KMS-11 (cell line): Measurements from ENCODE around the gene LCTL.

ENCODE experiments used
- H2AFZ ChIP-seq: fragments of 200-600 bp; sonication (generic); 2 replicates; pipeline ENCODE4 v1.6.1; 2016; ENCODE audit warnings: antibody characterized with exemption, mixed run types, low read depth
- H3K27ac ChIP-seq: fragments of 200-600 bp; sonication (generic); 2 replicates; pipeline ENCODE4 v1.6.1; 2016; ENCODE audit warnings: mild to moderate bottlenecking, mixed run types
- H3K27me3 ChIP-seq: fragments of 200-600 bp; sonication (generic); 2 replicates; pipeline ENCODE4 v1.6.1; 2017; ENCODE audit warnings: mild to moderate bottlenecking, low read depth, mixed run types, moderate library complexity; ENCODE audit not compliant: insufficient read depth
- H3K36me3 ChIP-seq: fragments of 200-600 bp; sonication (generic); 2 replicates; pipeline ENCODE4 v1.6.1; 2017; ENCODE audit warnings: mild to moderate bottlenecking, mixed run types; ENCODE audit not compliant: insufficient read depth
- H3K4me1 ChIP-seq: fragments of 200-600 bp; sonication (generic); 2 replicates; pipeline ENCODE4 v1.6.1; 2016; ENCODE audit warnings: mild to moderate bottlenecking, low read depth, mixed run types; ENCODE audit not compliant: poor library complexity, severe bottlenecking
- H3K4me2 ChIP-seq: fragments of 200-600 bp; sonication (generic); 2 replicates; pipeline ENCODE4 v1.7.0; 2016; ENCODE audit warnings: mild to moderate bottlenecking, mixed run types
- H3K4me3 ChIP-seq: fragments of 200-600 bp; sonication (generic); IDR thresholded peaks from 2 replicates; pipeline ENCODE4 v1.6.1; 2017; ENCODE audit warnings: low read depth, low read length, mixed read lengths; ENCODE audit not compliant: insufficient read depth
- H3K79me2 ChIP-seq: fragments of 200-600 bp; sonication (generic); 2 replicates; pipeline ENCODE4 v1.6.1; 2016; ENCODE audit warnings: low read depth, mixed run types; ENCODE audit not compliant: insufficient read depth
- H3K9ac ChIP-seq: fragments of 200-600 bp; sonication (generic); 2 replicates; pipeline ENCODE4 v1.6.1; 2016; ENCODE audit warnings: mild to moderate bottlenecking, mixed run types
- H4K20me1 ChIP-seq: fragments of 200-600 bp; sonication (generic); 2 replicates; pipeline ENCODE4 v1.6.1; 2016; ENCODE audit warnings: mild to moderate bottlenecking, mixed run types; ENCODE audit not compliant: insufficient read depth
- CTCF ChIP-seq: fragments of 200-600 bp; sonication (generic); conservative IDR thresholded peaks from 2 replicates; pipeline ENCODE4 v1.6.1; 2017; ENCODE audit warnings: low read depth, mild to moderate bottlenecking, antibody characterized with exemption, low read length, moderate library complexity, mixed read lengths

Gene LCTL

GRCh38 chr15:66598095-66598815 lies 32.5 kb upstream of the LCTL start:
- Histone ChIP-seq H3K4me3 (no peak overlapping the region), H3K36me3 (no peaks in the 10 kb centered on the region), H3K9ac (no peak overlapping the region), H3K79me2 (no peaks in the 10 kb centered on the region), H3K27me3 (no peaks in the 10 kb centered on the region), H2AFZ (no peak overlapping the region), H3K27ac (no peak overlapping the region), H3K4me2 (no peak overlapping the region), H3K4me1 (no peaks in the 10 kb centered on the region), H4K20me1 (no peaks in the 10 kb centered on the region)
- TF ChIP-seq CTCF = no peak

- no peak overlapping the region for H3K4me2 ChIP-seq
- H3K4me1 ChIP-seq = no peaks in the 10 kb centered on the region
- H3K36me3 ChIP-seq = no peaks in the 10 kb centered on the region
- no peak overlapping the region for H3K4me3 ChIP-seq
- no peak overlapping the region for H3K27ac ChIP-seq
- no peaks in the 10 kb centered on the region for H3K27me3 ChIP-seq
- no peak overlapping the region for H2AFZ ChIP-seq
- no peak for TF ChIP-seq CTCF
- no peaks in the 10 kb centered on the region for H4K20me1 ChIP-seq
- H3K9ac ChIP-seq = no peak overlapping the region
- no peaks in the 10 kb centered on the region for H3K79me2 ChIP-seq
Measured at GRCh38 chr15:66595931-66596545, 30.2 kb upstream of the LCTL start.

- Histone ChIP-seq H3K4me1 (no peaks in the 10 kb centered on the region), H3K27ac (no peak overlapping the region), H3K9ac (no peak overlapping the region), H3K4me2 (no peak overlapping the region), H3K27me3 (no peaks in the 10 kb centered on the region), H4K20me1 (no peaks in the 10 kb centered on the region), H2AFZ (no peak overlapping the region), H3K36me3 (no peaks in the 10 kb centered on the region), H3K4me3 (no peak overlapping the region), H3K79me2 (no peaks in the 10 kb centered on the region)
- TF ChIP-seq CTCF = no peak
Measured at GRCh38 chr15:66595332-66595731, 29.5 kb upstream of the LCTL start.

GRCh38 chr15:66594836-66595235 lies 29.0 kb upstream of the LCTL start:
- no peak overlapping the region for H2AFZ ChIP-seq
- TF ChIP-seq CTCF = no peak
- no peak overlapping the region for H3K27ac ChIP-seq
- no peaks in the 10 kb centered on the region for H3K79me2 ChIP-seq
- no peak overlapping the region for H3K9ac ChIP-seq
- no peaks in the 10 kb centered on the region for H3K4me1 ChIP-seq
- H4K20me1 ChIP-seq = no peaks in the 10 kb centered on the region
- no peaks in the 10 kb centered on the region for H3K36me3 ChIP-seq
- no peaks in the 10 kb centered on the region for H3K27me3 ChIP-seq
- H3K4me2 ChIP-seq = no peak overlapping the region
- H3K4me3 ChIP-seq = no peak overlapping the region
